Measurements from ENCODE around the gene NEGR1. TPM values are rescaled to one million over a fixed set of nuclear protein-coding genes. Genes with fewer than 3 reads are reported as not detected.

Gene NEGR1
- total and polyA plus RNA-seq, 9 donors = 4.7 to 15.1 (median 9.1) TPM

DNA sequence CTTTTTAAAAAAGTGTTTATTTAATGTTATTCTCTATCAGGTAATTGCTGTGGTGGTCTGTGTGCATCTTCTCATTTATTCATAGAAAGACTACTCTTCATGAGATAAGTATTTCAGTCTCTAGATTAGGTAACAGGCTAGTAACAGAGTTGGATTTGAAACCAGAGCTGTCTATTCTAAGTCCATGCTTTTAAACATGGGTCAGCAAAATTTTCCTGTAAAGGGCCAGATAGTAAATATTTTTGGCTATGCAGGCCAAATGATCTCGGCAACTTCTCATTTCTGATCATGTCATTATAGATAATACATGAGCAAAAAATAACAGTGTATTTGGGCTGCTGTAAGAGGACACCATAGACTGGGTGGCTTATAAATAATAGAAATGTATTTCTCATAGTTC lies 715.9 kb downstream of the NEGR1 start:
- Histone ChIP-seq H3K27ac (no peak overlapping the region), H3K4me3 (no peak overlapping the region), H3K36me3 (no peaks in the 10 kb centered on the region), H3K27me3 (no peaks in the 10 kb centered on the region), H3K4me1 (ENCODE audit: insufficient read depth) (no peaks in the 10 kb centered on the region), H3K9me3 (no peaks in the 10 kb centered on the region)
- intact Hi-C loops (cut with DNase I) = no loop called here
- DNase-seq = no peak
- WGBS, 3 donors = 47 to 75% (median 64%) methylated on average over 1 of the region's 1 CpG
- TF ChIP-seq EP300 (IDR thresholded peaks at IDR 0.05) (no peak), POLR2A (IDR thresholded peaks at IDR 0.05) (no peak)
- TF ChIP-seq, protein P1, sequence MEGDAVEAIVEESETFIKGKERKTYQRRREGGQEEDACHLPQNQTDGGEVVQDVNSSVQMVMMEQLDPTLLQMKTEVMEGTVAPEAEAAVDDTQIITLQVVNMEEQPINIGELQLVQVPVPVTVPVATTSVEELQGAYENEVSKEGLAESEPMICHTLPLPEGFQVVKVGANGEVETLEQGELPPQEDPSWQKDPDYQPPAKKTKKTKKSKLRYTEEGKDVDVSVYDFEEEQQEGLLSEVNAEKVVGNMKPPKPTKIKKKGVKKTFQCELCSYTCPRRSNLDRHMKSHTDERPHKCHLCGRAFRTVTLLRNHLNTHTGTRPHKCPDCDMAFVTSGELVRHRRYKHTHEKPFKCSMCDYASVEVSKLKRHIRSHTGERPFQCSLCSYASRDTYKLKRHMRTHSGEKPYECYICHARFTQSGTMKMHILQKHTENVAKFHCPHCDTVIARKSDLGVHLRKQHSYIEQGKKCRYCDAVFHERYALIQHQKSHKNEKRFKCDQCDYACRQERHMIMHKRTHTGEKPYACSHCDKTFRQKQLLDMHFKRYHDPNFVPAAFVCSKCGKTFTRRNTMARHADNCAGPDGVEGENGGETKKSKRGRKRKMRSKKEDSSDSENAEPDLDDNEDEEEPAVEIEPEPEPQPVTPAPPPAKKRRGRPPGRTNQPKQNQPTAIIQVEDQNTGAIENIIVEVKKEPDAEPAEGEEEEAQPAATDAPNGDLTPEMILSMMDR (IDR thresholded peaks at IDR 0.05) = no peak

DNA sequence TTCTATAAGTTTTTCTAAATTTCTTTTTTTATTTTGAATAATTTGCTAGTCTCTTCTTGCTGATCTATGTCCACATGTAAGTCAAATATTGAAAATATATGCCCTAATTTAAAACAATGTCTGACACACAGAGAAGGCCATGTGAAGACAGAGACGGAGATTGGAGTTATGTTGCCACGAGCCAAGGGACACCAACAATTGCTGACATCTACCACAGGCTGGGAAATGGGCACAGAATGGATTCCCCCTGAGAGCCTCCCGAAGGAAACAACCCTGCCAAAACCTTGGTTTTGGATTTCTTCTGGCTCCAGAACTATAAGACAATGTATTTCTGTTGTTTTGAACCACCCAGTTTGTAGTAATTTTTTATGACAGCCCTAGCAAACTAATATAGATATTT lies 716.5 kb downstream of the NEGR1 start:
- H3K27me3 ChIP-seq = no peaks in the 10 kb centered on the region
- no peaks in the 10 kb centered on the region for H3K36me3 ChIP-seq
- intact Hi-C loops (cut with DNase I) = no loop called here
- no peak overlapping the region for H3K4me3 ChIP-seq
- no peak overlapping the region for H3K27ac ChIP-seq
- no peaks in the 10 kb centered on the region for H3K4me1 ChIP-seq (ENCODE audit: insufficient read depth)
- 68 to 88% (median 72%) methylated on average over 3 of the region's 3 CpGs for WGBS, 3 donors
- no peaks in the 10 kb centered on the region for H3K9me3 ChIP-seq
- no peak for DNase-seq
- TF ChIP-seq EP300 (IDR thresholded peaks at IDR 0.05) (no peak), POLR2A (IDR thresholded peaks at IDR 0.05) (no peak)
- TF ChIP-seq, protein P1 (IDR thresholded peaks at IDR 0.05) = no peak

DNA sequence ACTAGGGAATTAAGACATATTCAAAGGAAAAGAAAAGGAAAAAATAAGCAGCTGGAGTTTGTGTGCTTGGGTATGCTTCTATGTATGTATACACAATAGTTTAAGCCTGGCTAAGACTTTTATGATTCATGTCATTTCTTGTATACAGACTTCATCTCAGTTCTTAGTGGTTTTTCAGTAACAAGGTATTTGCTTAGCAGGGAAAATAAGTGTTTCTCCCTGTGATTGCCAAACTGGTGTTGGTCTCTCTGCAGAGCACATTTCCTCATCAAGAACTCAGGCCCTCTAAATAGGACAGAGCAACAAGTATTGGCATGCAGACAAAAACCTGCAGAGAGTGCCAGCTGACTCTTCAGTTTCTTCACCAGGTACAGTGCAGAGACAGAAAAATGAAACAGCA lies 717.1 kb downstream of the NEGR1 start:
- H3K27ac ChIP-seq = no peak overlapping the region
- intact Hi-C loops (cut with DNase I) = no loop called here

DNA sequence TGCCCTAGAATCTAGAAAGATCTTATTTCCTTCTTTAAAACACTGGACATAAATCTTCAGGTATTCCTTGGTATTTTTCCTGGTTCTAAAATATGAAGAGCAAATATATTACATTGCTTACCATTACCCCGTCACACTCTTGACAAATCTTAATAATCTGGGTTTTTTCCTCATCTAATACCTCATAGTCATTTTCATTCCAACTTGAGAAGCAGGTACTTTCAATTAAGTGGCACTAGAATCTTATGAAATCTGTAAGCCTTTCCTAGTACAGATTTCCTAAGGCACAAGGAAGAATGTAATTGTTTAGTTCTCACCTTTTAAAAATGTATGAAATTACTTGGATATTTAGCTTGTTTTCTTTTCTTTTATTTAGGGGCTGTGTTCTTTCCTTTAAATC lies 720.0 kb downstream of the NEGR1 start:
- H3K27ac ChIP-seq = no peak overlapping the region
- TF ChIP-seq POLR2A (IDR thresholded peaks at IDR 0.05) = no peak
- no peak for TF ChIP-seq EP300 (IDR thresholded peaks at IDR 0.05)
- TF ChIP-seq, protein P1 (IDR thresholded peaks at IDR 0.05) = no peak
- intact Hi-C loops (cut with DNase I) = no loop called here
- no peaks in the 10 kb centered on the region for H3K27me3 ChIP-seq
- 46 to 93% (median 52%) methylated on average over 1 of the region's 1 CpG for WGBS, 3 donors
- H3K9me3 ChIP-seq = no peaks in the 10 kb centered on the region
- no peaks in the 10 kb centered on the region for H3K36me3 ChIP-seq
- H3K4me3 ChIP-seq = no peak overlapping the region
- H3K4me1 ChIP-seq (ENCODE audit: insufficient read depth) = no peaks in the 10 kb centered on the region
- no peak for DNase-seq

More for the DNA sequence above, 717.1 kb downstream of the NEGR1 start:
- Histone ChIP-seq H3K4me1 (ENCODE audit: insufficient read depth) (no peaks in the 10 kb centered on the region), H3K4me3 (no peak overlapping the region), H3K9me3 (no peaks in the 10 kb centered on the region), H3K27me3 (no peaks in the 10 kb centered on the region), H3K36me3 (no peaks in the 10 kb centered on the region)
- no peak for DNase-seq
- TF ChIP-seq POLR2A (IDR thresholded peaks at IDR 0.05) = no peak
- no peak for TF ChIP-seq EP300 (IDR thresholded peaks at IDR 0.05)
- TF ChIP-seq, protein P1 (IDR thresholded peaks at IDR 0.05) = no peak

DNA sequence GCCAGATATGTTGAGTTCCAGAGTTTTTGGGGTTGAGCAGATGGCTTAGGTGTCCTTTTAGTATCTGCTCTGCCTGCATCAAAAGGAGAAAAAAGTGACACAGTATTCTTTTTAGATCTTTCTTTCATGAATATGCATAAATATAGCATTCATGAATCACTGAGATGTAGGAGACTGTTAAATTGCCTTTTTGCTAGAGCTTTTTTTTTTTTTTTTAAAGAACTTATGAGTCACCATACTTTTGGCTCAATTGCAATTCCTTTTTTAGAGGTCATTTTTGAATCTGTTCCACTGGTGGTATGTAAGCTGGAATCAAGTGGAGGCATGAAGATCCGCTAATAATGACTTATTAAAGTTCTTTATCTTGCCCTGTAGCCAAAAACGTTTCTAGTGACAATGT lies 720.6 kb downstream of the NEGR1 start:
- intact Hi-C loops (cut with DNase I) = no loop called here
- DNase-seq = no peak
- Histone ChIP-seq H3K27ac (no peak overlapping the region), H3K4me3 (no peak overlapping the region), H3K36me3 (no peaks in the 10 kb centered on the region), H3K27me3 (no peaks in the 10 kb centered on the region), H3K4me1 (ENCODE audit: insufficient read depth) (no peaks in the 10 kb centered on the region), H3K9me3 (no peaks in the 10 kb centered on the region)
- WGBS, 3 donors = 0 to 11% (median 11%) methylated on average over 2 of the region's 2 CpGs
- TF ChIP-seq POLR2A (IDR thresholded peaks at IDR 0.05) = no peak

Data from ovary (tissue), 9 donors.